Keratinocyte (primary cell): ENCODE measurements around the gene PKHD1.

Experiments used
- EZH2 ChIP-seq: IDR thresholded peaks from one replicate; pipeline ENCODE4 v1.6.1; 2012; ENCODE audit warnings: inconsistent platforms, mild to moderate bottlenecking, low read length, moderate library complexity
- TF ChIP-seq, protein P1 (sequence below), 3 experiments: IDR thresholded peaks in 1 of 3; conservative IDR thresholded peaks in 1 of 3; optimal IDR thresholded peaks in 1 of 3; 2 replicates in 2 of 3; 3 replicates in 1 of 3; pipeline versions ENCODE3 to v1.5.1; 2011; ENCODE audit warnings: low read length in 3 of 3, mild to moderate bottlenecking in 3 of 3, moderate library complexity in 2 of 3, control low read depth in 1 of 3, inconsistent platforms in 1 of 3; ENCODE audit not compliant: insufficient read depth in 2 of 3; ENCODE audit errors: extremely low read depth in 1 of 3

GRCh38 chr6:52077180-52077884 is 10.1 kb downstream of the PKHD1 start:
- TF ChIP-seq, protein P1, sequence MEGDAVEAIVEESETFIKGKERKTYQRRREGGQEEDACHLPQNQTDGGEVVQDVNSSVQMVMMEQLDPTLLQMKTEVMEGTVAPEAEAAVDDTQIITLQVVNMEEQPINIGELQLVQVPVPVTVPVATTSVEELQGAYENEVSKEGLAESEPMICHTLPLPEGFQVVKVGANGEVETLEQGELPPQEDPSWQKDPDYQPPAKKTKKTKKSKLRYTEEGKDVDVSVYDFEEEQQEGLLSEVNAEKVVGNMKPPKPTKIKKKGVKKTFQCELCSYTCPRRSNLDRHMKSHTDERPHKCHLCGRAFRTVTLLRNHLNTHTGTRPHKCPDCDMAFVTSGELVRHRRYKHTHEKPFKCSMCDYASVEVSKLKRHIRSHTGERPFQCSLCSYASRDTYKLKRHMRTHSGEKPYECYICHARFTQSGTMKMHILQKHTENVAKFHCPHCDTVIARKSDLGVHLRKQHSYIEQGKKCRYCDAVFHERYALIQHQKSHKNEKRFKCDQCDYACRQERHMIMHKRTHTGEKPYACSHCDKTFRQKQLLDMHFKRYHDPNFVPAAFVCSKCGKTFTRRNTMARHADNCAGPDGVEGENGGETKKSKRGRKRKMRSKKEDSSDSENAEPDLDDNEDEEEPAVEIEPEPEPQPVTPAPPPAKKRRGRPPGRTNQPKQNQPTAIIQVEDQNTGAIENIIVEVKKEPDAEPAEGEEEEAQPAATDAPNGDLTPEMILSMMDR (optimal IDR thresholded peaks at IDR 0.05 in 1 of 3, IDR thresholded peaks at IDR 0.05 in 1 of 3, conservative IDR thresholded peaks at IDR 0.05 in 1 of 3; ENCODE audit: extremely low read depth in 1 of 3, insufficient read depth in 2 of 3, low read length in 3 of 3) = no peak
- TF ChIP-seq EZH2 = no peak
